HepG2 (cell line): ENCODE data around the gene ANAPC16. TPM values are rescaled to one million over a fixed set of nuclear protein-coding genes. Genes with fewer than 3 reads are reported as not detected.

Experiments
- ATAD3A ChIP-seq: sonication (generic); formaldehyde crosslinking; IDR thresholded peaks from 2 replicates; pipeline ENCODE4 v1.4.0; 2020; ENCODE audit warnings: missing genetic modification reagents
- ELF3 ChIP-seq: IDR thresholded peaks from 2 replicates; pipeline ENCODE4 v1.6.1; 2016; ENCODE audit warnings: missing genetic modification reagents, missing compliant biosample characterization
- HDAC2 ChIP-seq: sonication (generic); formaldehyde crosslinking; IDR thresholded peaks from 2 replicates; pipeline ENCODE4 v1.4.0; 2020; ENCODE audit warnings: missing genetic modification reagents
- HNF4A ChIP-seq: sonication (generic); formaldehyde crosslinking; IDR thresholded peaks from 2 replicates; pipeline ENCODE4 v1.4.0; 2020; ENCODE audit warnings: missing genetic modification reagents
- HOXA9 ChIP-seq: sonication (generic); formaldehyde crosslinking; IDR thresholded peaks from 2 replicates; pipeline ENCODE4 v1.8.1; 2022; ENCODE audit warnings: missing genetic modification reagents, mild to moderate bottlenecking, moderate library complexity, borderline replicate concordance
- IRX3 ChIP-seq: sonication (generic); formaldehyde crosslinking; IDR thresholded peaks from 2 replicates; pipeline ENCODE4 v1.8.1; 2023; ENCODE audit warnings: mild to moderate bottlenecking, low read depth, missing genetic modification reagents, borderline replicate concordance
- JUND ChIP-seq: sonication (generic); formaldehyde crosslinking; IDR thresholded peaks from 2 replicates; pipeline ENCODE4 v1.8.0; 2022; ENCODE audit warnings: mild to moderate bottlenecking, missing genetic modification reagents
- KLF13 ChIP-seq: sonication (generic); formaldehyde crosslinking; IDR thresholded peaks from 2 replicates; pipeline ENCODE4 v1.4.0; 2020; ENCODE audit warnings: mild to moderate bottlenecking, missing genetic modification reagents
- KMT2B ChIP-seq: IDR thresholded peaks from 2 replicates; pipeline ENCODE4 v1.6.1; 2016; ENCODE audit warnings: missing genetic modification reagents, missing compliant biosample characterization
- MXD4 ChIP-seq: IDR thresholded peaks from 2 replicates; pipeline ENCODE4 v1.6.1; 2016; ENCODE audit warnings: mild to moderate bottlenecking, missing biosample characterization, missing genetic modification reagents
- NFATC3 ChIP-seq: sonication (generic); formaldehyde crosslinking; IDR thresholded peaks from 2 replicates; pipeline ENCODE4 v1.5.1; 2020; ENCODE audit warnings: mild to moderate bottlenecking, missing genetic modification reagents
- NPAS2 ChIP-seq: sonication (generic); formaldehyde crosslinking; IDR thresholded peaks from 2 replicates; pipeline ENCODE4 v1.8.0; 2022; ENCODE audit warnings: mild to moderate bottlenecking, missing genetic modification reagents, borderline replicate concordance
- PTBP1 ChIP-seq: fragments of 200-400 bp; formaldehyde crosslinking; IDR thresholded peaks from 2 replicates; pipeline ENCODE4 v1.6.1; 2018; ENCODE audit warnings: low read length, low read depth; ENCODE audit not compliant: poor library complexity, severe bottlenecking
- REL ChIP-seq: sonication (generic); formaldehyde crosslinking; conservative IDR thresholded peaks from 2 replicates; pipeline ENCODE4 v1.8.0; 2022; ENCODE audit warnings: mild to moderate bottlenecking, missing genetic modification reagents, moderate library complexity
- RNF2 ChIP-seq: fragments of 450-650 bp; conservative IDR thresholded peaks from 2 replicates; pipeline ENCODE4 v1.6.1; 2016; ENCODE audit warnings: low read depth
- STAT5B ChIP-seq: sonication (generic); formaldehyde crosslinking; IDR thresholded peaks from 2 replicates; pipeline ENCODE4 v1.4.0; 2020; ENCODE audit warnings: missing genetic modification reagents
- THAP11 ChIP-seq: IDR thresholded peaks from 2 replicates; pipeline ENCODE4 v1.6.1; 2016; ENCODE audit warnings: missing biosample characterization, missing genetic modification reagents
- ZNF136 ChIP-seq: sonication (generic); formaldehyde crosslinking; IDR thresholded peaks from 2 replicates; pipeline ENCODE4 v1.8.1; 2022; ENCODE audit warnings: low read depth, mild to moderate bottlenecking, moderate library complexity, missing genetic modification reagents
- ZNF501 ChIP-seq: sonication (generic); formaldehyde crosslinking; IDR thresholded peaks from 2 replicates; pipeline ENCODE4 v1.5.1; 2020; ENCODE audit warnings: mild to moderate bottlenecking, moderate library complexity, missing genetic modification reagents
- ZNF614 ChIP-seq: IDR thresholded peaks from 2 replicates; pipeline ENCODE4 v1.6.1; 2018; ENCODE audit warnings: missing biosample characterization, missing genetic modification reagents, inconsistent platforms, borderline replicate concordance
- polyA plus RNA-seq, 8 experiments: library from polyadenylated mRNA; depleted of rRNA in 3 of 8; stranded (reverse) in 7 of 8; unstranded in 1 of 8; fragments of >200 nt; fragmentation: Illumina TruSeq in 4 of 8; extraction: Trizol in 4 of 8; gene quantifications; 2 replicates each; pipeline versions ENCODE4 v1.2.1 to v1.2.3, GENCODE V29; 2011 to 2016; ENCODE audit warnings: low read depth in 4 of 8, missing spikeins in 1 of 8, mixed read lengths in 1 of 8; ENCODE audit not compliant: insufficient read depth in 1 of 8
- total RNA-seq, 5 experiments: library from RNA; depleted of rRNA; stranded (reverse); fragments of >200 nt; fragmentation: Illumina TruSeq; extraction: Trizol; gene quantifications; 2 replicates each; pipeline ENCODE4 v1.2.3, GENCODE V29; 2016; ENCODE audit warnings: low read depth in 1 of 5
- TF ChIP-seq, protein P1 (sequence below): sonication (generic); formaldehyde crosslinking; IDR thresholded peaks from 2 replicates; pipeline ENCODE4 v1.4.0; 2020; ENCODE audit warnings: missing genetic modification reagents, borderline replicate concordance
- TF ChIP-seq, protein P2 (sequence below): sonication (generic); formaldehyde crosslinking; IDR thresholded peaks from 2 replicates; pipeline ENCODE4 v1.8.0; 2022; ENCODE audit warnings: missing genetic modification reagents, low read depth, mild to moderate bottlenecking, borderline replicate concordance
- TF ChIP-seq, protein P3 (sequence below): sonication (generic); formaldehyde crosslinking; IDR thresholded peaks from 2 replicates; pipeline ENCODE4 v1.5.0; 2020; ENCODE audit warnings: missing genetic modification reagents
- TF ChIP-seq, protein P4 (sequence below): sonication (generic); formaldehyde crosslinking; IDR thresholded peaks from 2 replicates; pipeline ENCODE4 v1.4.0; 2020; ENCODE audit warnings: missing genetic modification reagents

Gene ANAPC16
- total and polyA plus RNA-seq, 2 of the 13 experiments (the other 11 are each of a cell fraction or from before 2014, with no cell fraction given): 74.8 to 89.4 TPM

DNA sequence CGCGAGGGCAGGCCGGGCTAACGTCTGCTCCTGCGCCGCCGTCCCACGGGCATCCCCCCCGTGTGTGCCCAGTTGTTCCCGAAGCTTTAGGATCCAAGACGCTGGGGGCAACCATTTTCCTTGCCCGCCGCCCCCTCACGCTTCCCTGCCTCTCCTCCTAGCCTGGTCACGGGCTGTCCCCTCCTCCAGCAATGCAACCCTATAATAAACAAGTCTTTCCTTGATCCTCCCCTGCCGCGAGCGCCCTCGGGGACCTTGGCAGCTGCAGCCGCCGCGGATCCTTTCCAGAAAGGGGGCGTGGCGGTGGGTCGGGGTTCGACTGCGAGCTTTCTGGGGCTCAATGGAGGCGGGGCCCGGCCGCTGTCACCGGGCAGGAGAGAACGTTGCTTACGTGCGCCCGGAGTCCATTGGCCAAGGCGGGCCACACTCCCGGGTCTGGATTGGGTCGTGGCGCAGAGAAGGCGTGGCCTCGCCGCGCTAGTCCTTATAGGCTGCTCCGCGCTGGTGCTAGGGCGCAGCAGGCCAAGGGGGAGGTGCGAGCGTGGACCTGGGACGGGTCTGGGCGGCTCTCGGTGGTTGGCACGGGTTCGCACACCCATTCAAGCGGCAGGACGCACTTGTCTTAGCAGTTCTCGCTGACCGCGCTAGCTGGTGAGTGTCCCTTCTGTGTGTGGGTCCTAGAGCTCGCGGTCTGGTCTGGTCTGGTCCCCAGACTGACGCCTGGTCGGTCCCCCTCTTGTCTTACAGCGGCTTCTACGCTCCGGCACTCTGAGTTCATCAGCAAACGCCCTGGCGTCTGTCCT, 57.8 kb downstream of the ANAPC16 start, which contains the start of gene DDIT4 (continued):
- TF ChIP-seq, protein P1, sequence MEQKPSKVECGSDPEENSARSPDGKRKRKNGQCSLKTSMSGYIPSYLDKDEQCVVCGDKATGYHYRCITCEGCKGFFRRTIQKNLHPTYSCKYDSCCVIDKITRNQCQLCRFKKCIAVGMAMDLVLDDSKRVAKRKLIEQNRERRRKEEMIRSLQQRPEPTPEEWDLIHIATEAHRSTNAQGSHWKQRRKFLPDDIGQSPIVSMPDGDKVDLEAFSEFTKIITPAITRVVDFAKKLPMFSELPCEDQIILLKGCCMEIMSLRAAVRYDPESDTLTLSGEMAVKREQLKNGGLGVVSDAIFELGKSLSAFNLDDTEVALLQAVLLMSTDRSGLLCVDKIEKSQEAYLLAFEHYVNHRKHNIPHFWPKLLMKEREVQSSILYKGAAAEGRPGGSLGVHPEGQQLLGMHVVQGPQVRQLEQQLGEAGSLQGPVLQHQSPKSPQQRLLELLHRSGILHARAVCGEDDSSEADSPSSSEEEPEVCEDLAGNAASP: peak; percentile 82
- no peak; the same call in 1 of the 2 replicates for TF ChIP-seq KLF13 (CRISPR knock-in tag)
- peak; percentile 50 for TF ChIP-seq PTBP1
- TF ChIP-seq, protein P2, sequence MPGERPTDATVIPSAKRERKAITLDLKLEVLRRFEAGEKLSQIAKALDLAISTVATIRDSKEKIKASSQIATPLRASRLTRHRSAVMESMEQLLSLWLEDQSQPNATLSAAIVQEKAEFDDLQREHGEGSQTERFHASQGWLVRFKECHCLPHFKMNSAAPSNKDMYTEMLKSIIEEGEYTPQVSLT: peak; percentile 96; the same call in 1 of the 2 replicates
- no peak for TF ChIP-seq NPAS2
- peak; percentile 66 for TF ChIP-seq ZNF501
- peak; percentile 67; the same call in 1 of the 2 replicates for TF ChIP-seq ZNF614
- peak; percentile 79 for TF ChIP-seq THAP11 (CRISPR knock-in tag)
- 0 out of 2 replicates have a peak, but pooled peaks have one; percentile 26 for TF ChIP-seq HOXA9 (CRISPR knock-in tag)
- TF ChIP-seq, protein P3, sequence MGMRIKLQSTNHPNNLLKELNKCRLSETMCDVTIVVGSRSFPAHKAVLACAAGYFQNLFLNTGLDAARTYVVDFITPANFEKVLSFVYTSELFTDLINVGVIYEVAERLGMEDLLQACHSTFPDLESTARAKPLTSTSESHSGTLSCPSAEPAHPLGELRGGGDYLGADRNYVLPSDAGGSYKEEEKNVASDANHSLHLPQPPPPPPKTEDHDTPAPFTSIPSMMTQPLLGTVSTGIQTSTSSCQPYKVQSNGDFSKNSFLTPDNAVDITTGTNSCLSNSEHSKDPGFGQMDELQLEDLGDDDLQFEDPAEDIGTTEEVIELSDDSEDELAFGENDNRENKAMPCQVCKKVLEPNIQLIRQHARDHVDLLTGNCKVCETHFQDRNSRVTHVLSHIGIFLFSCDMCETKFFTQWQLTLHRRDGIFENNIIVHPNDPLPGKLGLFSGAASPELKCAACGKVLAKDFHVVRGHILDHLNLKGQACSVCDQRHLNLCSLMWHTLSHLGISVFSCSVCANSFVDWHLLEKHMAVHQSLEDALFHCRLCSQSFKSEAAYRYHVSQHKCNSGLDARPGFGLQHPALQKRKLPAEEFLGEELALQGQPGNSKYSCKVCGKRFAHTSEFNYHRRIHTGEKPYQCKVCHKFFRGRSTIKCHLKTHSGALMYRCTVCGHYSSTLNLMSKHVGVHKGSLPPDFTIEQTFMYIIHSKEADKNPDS: peak; percentile 77; the same call in 1 of the 2 replicates
- TF ChIP-seq STAT5B (CRISPR knock-in tag): no peak
- peak; percentile 69; the same call in 1 of the 2 replicates for TF ChIP-seq ELF3
- TF ChIP-seq MXD4: no peak
- 0 out of 2 replicates have a peak, but pooled peaks have one; percentile 81 for TF ChIP-seq IRX3 (CRISPR knock-in tag)
- TF ChIP-seq HDAC2 (CRISPR knock-in tag): peak; percentile 79
- TF ChIP-seq NFATC3 (CRISPR knock-in tag): no peak
- peak; percentile 90 for TF ChIP-seq ZNF136
- peak; percentile 56; the same call in 1 of the 2 replicates for TF ChIP-seq RNF2
- peak; percentile 23; the same call in 1 of the 2 replicates for TF ChIP-seq JUND (CRISPR knock-in tag)
- TF ChIP-seq, protein P4, sequence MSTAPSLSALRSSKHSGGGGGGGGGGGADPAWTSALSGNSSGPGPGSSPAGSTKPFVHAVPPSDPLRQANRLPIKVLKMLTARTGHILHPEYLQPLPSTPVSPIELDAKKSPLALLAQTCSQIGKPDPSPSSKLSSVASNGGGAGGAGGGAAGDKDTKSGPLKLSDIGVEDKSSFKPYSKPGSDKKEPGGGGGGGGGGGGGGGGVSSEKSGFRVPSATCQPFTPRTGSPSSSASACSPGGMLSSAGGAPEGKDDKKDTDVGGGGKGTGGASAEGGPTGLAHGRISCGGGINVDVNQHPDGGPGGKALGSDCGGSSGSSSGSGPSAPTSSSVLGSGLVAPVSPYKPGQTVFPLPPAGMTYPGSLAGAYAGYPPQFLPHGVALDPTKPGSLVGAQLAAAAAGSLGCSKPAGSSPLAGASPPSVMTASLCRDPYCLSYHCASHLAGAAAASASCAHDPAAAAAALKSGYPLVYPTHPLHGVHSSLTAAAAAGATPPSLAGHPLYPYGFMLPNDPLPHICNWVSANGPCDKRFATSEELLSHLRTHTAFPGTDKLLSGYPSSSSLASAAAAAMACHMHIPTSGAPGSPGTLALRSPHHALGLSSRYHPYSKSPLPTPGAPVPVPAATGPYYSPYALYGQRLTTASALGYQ (CRISPR knock-in tag): peak; percentile 86
- peak; percentile 50; the same call in 1 of the 2 replicates for TF ChIP-seq ATAD3A (CRISPR knock-in tag)
- peak; percentile 25; the same call in 1 of the 2 replicates for TF ChIP-seq HNF4A (CRISPR knock-in tag)
- peak; percentile 71 for TF ChIP-seq KMT2B (CRISPR knock-in tag)
- TF ChIP-seq REL (CRISPR knock-in tag): peak; percentile 59; the same call in 1 of the 2 replicates
